ENCODE results near the gene KIF26B.
"Not testable (repeated sequence)": the region's sequence is repeated elsewhere in the genome, so short reads cannot be mapped to it uniquely, and the experiment has no call there.

KIF26B gene

DNA sequence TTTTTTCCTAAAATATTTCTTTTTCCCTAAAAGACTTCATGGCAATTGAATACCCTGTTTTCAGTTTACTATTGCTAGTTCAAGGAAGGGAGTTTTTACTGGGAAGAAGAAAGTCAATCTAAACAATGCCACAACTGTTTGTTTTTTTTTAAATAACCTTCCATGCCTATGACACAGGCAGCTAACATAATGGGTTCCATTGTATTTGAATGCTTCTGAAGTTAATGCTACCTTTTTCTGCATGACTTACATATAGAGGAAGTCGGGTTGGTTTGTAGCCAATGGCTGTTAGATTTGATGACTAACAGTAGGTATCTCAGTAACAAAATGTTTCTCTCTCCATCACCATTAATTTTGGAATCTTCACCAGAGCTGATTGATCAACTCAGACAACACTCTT is 134.0 kb downstream of the KIF26B start:
- no peak for DNase-seq

GRCh38 chr1:245290836-245291235 is 136.1 kb downstream of the KIF26B start:
- peak; percentile 80 for DNase-seq

GRCh38 chr1:245291351-245291750 is 136.6 kb downstream of the KIF26B start:
- no peak for DNase-seq

- no peak for DNase-seq
These were observed 137.4 kb downstream of the KIF26B start for GRCh38 chr1:245292141-245292540.

GRCh38 chr1:245292553-245292952 is 137.8 kb downstream of the KIF26B start:
- DNase-seq: no peak

DNA sequence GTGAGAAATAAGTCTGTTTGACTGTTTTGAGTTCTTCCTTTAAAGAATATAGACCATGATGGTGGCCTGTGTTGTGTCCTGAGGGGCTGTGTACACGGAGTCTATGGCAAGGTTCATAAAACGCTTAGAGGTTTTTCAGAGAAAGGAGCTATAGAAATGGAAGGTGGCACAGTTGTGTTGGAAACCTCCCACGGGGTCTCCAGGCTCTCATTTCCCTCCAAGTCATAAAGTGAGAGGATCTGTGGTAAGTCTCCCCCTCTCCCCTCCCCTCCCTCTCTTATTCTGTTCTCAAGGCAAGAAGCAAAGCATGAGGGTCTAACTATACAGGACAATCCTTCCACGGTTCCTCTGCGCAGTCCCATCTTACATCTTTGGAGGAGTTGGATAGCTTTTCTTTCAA is 139.2 kb downstream of the KIF26B start:
- DNase-seq: no peak

GRCh38 chr1:245298781-245299180 is 144.0 kb downstream of the KIF26B start:
- DNase-seq: no peak

DNA sequence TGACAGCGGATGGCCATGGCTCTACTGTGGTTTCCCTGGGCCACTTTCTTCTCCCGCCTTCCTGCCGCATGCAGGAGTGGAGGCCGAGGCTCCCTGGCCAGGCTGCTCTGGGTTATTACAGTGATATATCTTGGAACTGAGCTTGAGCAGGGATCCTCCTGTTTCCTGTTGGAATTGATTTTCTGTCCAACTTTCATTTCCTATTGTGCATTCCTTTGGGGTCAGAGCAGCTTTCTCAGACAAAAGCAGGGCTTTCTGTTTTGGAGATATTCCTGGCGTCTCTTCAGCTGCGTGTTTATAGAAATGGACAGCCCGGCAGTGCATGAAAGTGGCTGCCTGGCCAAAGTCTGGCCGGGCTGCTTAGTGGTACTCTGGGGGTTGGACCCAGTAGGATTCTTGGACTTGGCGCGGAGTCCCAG is 146.4 kb downstream of the KIF26B start:
- DNase-seq: no peak

DNA sequence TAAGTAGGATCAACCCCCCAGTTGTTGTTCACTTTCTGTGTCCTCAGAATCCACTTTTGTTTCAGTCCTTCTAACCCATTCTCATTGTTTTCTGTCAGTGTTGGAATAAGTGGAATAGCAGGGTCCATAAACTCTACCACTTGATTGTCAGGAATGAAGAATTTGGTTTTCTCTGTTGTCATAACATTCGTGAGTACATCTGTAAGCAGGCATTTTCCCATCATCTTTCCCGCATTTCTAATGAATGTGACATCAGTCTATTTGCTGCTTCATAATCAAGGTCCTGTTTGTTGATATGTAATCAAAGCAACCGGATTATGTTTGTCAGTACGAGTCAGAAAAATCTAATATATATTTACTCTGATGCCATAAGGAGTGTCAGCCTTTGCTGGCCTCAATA is 147.1 kb downstream of the KIF26B start:
- no peak for DNase-seq

DNA sequence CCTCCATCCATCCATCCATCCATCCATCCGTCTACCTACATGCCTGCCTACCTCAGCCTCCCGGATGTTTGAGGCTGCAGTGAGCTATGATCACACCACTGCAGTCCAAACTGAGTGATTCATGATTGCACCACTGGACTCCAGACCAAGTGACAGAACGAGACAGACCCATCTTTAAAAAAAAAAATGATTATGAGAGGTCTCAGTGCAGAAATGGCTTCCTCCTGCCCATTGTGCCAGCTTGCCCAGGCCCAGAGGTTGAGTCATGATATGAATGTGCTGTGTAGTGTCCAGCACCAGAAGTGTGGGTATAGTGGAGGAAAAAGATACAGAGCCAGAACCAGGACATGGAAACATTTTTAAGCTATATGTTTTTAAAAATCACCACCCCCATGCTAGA is 149.9 kb downstream of the KIF26B start:
- DNase-seq: no peak

DNA sequence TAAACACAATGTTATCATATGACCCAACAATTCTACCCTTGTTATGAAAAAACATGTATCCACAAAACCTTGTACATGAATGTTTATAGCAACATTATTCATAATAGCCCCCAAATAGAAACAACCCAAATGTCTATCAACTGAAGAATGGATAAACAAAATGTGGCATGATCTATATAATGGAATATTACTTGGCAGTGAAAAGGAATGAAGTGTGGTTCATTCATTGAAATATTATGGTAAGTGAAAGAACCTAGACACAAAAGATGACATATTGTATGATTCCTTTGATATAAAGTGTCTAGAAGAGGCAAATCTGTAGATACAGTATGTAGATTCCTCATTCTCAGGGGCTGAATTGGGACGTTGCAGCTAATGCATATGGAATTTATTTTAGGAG is 151.2 kb downstream of the KIF26B start:
- no peak for DNase-seq

DNA sequence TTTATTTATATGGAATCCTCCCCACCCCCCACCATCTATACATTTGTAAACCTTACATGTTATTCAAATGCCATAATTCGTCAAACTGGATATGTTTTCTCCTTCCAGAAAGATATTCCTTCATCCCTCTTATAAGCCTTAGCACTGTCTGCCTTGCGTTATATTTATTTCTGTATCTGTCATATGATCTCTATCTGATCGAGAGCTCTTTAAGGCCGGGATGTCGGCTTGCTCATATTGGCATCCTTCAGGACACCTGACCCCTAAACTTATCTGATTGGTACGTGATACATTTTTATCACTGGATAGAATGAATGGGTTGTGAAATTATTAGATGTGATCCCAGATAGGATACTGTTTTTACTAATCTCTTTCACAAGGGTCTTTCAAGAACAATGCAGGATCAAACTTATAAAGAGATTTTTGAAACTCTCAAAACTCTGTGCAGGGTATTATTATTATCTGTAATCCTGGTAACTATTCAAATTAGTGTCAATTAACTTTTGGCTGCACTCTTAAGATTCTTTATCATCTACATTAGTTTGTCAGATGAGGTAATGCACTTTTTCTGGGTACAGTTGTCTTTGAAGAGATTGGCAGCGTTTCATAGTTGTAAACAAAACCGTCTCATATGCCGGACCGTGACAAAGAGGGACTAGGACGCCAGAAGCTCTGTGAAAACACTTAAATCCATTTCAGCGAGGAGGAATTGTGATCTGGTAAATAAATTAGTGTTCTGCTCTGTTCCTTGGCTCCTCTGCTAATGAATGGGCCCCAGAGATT is 152.0 kb downstream of the KIF26B start:
- DNase-seq: no peak

- peak; percentile 81 for DNase-seq
These were observed 156.1 kb downstream of the KIF26B start for GRCh38 chr1:245310571-245311531.

DNA sequence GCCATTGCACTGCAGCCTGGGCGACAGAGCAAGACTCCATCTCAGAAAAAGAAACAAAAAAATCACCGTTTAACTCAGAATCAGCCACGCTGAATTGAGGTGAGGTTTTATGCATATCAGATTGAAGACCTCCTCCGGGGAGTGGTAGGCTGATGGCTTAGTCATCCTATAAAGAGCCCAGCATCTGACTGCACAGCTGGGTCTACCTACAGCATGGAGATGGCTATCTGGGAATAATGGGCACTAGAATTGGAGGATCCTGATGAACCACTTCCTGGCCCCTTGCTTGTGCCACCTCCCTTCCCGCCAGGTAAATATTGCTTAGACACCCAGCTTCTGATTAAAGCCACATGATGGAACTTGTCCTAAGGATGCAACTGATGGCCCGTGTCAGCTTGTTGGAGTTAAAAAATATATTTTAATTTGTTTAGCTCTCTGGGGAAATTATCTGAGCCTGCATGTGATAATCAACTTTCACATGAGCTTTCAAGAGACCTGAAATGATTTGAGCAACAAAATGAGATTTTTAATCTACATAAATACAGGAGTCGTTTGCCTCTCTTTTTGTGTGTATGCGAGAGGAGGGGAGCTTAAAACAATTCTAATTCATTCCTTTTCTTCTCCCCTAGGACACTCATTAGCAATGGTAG is 157.2 kb downstream of the KIF26B start:
- DNase-seq: no peak

DNA sequence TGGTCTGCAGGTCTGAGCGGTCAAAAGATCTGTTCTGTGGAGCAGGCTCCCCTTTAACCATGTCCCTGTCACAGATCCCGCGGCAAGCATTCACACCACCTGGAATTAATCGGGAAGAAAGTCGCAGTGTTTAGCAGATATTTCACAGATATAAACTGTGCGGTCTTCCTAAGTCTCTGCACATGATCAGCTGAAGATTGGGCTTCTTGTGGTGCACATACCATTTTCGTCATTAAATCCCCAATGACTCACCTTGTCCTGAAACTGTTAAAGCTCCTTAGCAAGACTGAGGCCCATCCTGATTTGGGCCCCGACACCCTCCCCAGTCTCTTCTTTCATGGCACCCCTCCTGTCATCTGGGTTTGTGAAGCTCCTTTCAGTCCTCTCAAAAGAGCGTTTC is 158.8 kb downstream of the KIF26B start:
- no peak for DNase-seq

DNA sequence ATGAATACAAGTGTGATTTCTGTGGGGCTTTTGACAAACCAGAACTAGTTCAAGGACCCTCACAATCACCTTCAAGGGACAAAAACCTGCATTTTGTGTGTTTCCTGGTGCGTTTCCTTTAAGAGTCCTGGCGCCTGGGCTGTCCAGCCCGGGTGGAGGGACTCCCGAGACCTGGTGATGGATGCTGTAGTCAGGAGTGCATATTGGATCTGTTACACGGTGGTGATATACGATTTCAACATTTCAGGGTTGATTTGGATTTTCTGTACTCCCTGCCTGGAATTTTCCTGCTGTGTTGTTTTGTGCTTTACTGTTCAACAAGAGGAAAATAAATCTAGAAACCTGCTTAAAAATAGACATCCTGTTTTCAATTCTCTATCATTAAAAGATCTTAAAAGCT is 162.0 kb downstream of the KIF26B start:
- DNase-seq: no peak

- DNase-seq: peak; percentile 68
These were observed 162.4 kb downstream of the KIF26B start for GRCh38 chr1:245317217-245317616.

GRCh38 chr1:245319094-245319493 is 164.3 kb downstream of the KIF26B start:
- DNase-seq: no peak

DNA sequence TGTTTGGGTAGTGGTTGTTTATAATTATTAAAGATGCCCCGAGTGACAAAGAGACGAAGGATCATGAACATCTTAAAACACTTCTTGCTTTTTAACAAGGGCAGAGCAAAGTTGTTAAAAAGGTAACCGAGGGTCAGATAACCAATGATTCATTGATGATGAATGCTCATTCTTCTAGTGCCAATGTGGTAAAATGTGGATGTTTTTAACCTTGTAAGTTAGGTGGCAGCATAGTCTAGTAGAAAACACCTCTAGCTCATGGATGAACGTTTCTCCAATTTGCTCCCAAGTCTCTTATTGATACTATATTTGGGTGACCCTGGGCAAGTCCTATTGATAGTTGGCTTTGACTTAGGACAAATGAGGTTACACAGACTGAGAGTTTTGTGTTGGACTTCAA is 167.9 kb downstream of the KIF26B start:
- no peak for DNase-seq

DNA sequence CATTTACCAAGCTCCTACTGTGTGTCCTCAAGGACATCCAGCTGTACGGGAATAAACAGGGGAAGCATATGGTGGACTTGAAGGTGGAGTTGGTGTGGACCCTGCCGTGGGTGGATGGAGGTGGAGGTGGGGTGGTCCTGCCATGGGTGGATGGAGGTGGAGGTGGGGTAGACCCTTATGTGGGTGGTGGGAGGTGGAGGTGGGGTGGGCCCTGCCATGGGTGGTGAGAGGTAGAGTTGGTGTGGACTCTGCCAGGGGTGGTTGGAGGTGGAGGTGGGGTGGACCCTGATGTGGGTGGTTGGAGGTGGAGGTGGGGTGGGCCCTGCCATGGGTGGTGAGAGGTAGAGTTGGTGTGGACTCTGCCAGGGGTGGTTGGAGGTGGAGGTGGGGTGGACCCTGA is 169.0 kb downstream of the KIF26B start:
- not testable (repeated sequence) for DNase-seq

GRCh38 chr1:245325922-245326795 is 171.4 kb downstream of the KIF26B start:
- no peak for DNase-seq

GRCh38 chr1:245327360-245327759 is 172.6 kb downstream of the KIF26B start:
- DNase-seq: no peak
